Measurements from ENCODE around the gene MGMT.

GRCh38 chr10:129514568-129515451 is 47.8 kb downstream of the MGMT start:
- TF ChIP-seq CTCF (IDR thresholded peaks at IDR 0.05), result no peak
- TF ChIP-seq POLR2A (IDR thresholded peaks at IDR 0.05), result no peak
